Chondrocyte (in vitro differentiated cells): ENCODE results near the gene MBLAC2. TPM values are rescaled to one million over a fixed set of nuclear protein-coding genes. Genes with fewer than 3 reads are reported as not detected.
A peak's percentile ranks its signal among the peaks of the same experiment; 100 is the strongest.

Source experiments
- DNase-seq: peaks from one replicate; pipeline ENCODE4 v3.0.0; 2021; ENCODE audit warnings: mixed read lengths, low spot score
- H3K27ac Mint-ChIP-seq: one replicate; pipeline ENCODE4 v1.8.0; 2021; ENCODE audit warnings: mild to moderate bottlenecking, moderate library complexity, mixed read lengths; ENCODE audit not compliant: unreplicated experiment
- H3K27me3 Mint-ChIP-seq: 2 replicates; pipeline ENCODE4 v1.8.0; 2021; ENCODE audit warnings: low read depth, mixed read lengths
- H3K36me3 Mint-ChIP-seq: 2 replicates; pipeline ENCODE4 v1.8.0; 2021; ENCODE audit warnings: low read depth, mixed read lengths
- H3K4me1 Mint-ChIP-seq: 2 replicates; pipeline ENCODE4 v1.8.0; 2021; ENCODE audit warnings: low read depth, mild to moderate bottlenecking, mixed read lengths
- H3K4me3 Mint-ChIP-seq: one replicate; pipeline ENCODE4 v1.8.0; 2021; ENCODE audit warnings: mild to moderate bottlenecking, moderate library complexity, mixed read lengths; ENCODE audit not compliant: unreplicated experiment
- H3K9me3 Mint-ChIP-seq: 2 replicates; pipeline ENCODE4 v1.8.0; 2021; ENCODE audit warnings: low read depth, mixed read lengths
- total RNA-seq: library from RNA; stranded (reverse); gene quantifications from 3 replicates; pipeline ENCODE4 v1.2.1, GENCODE V29; 2021
- TF ChIP-seq, protein P1 (sequence below): fragments of 200-600 bp; sonication (generic); IDR thresholded peaks from 2 replicates; pipeline ENCODE4 v1.5.0; 2021; ENCODE audit warnings: antibody characterized with exemption, mild to moderate bottlenecking, moderate library complexity

Gene MBLAC2
- total RNA-seq, 1 donor from 2014 or later: 6.6 TPM

DNA sequence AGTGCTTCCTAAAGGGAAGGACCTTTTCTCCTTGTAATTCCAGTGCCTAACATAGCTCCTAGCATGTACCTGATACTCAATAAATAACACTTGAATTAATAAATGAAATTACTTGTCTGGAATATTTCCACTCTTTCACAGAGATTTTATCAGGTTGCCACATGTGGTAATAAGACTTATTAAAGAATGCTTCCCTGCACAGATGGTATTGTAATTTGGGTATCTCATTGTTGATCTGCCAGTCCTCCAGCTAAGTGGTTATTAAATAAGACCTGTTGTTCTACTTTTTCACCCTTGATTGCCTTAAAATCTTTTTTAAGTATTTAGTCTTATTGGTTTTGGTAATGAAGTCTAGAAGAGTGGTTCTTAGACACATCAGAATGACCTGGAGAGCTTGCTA is 36.9 kb downstream of the MBLAC2 start:
- no peak for DNase-seq
- TF ChIP-seq, protein P1, sequence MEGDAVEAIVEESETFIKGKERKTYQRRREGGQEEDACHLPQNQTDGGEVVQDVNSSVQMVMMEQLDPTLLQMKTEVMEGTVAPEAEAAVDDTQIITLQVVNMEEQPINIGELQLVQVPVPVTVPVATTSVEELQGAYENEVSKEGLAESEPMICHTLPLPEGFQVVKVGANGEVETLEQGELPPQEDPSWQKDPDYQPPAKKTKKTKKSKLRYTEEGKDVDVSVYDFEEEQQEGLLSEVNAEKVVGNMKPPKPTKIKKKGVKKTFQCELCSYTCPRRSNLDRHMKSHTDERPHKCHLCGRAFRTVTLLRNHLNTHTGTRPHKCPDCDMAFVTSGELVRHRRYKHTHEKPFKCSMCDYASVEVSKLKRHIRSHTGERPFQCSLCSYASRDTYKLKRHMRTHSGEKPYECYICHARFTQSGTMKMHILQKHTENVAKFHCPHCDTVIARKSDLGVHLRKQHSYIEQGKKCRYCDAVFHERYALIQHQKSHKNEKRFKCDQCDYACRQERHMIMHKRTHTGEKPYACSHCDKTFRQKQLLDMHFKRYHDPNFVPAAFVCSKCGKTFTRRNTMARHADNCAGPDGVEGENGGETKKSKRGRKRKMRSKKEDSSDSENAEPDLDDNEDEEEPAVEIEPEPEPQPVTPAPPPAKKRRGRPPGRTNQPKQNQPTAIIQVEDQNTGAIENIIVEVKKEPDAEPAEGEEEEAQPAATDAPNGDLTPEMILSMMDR: no peak
- peaks cover 12% of the 10 kb centered on the region for H3K4me1 Mint-ChIP-seq

DNA sequence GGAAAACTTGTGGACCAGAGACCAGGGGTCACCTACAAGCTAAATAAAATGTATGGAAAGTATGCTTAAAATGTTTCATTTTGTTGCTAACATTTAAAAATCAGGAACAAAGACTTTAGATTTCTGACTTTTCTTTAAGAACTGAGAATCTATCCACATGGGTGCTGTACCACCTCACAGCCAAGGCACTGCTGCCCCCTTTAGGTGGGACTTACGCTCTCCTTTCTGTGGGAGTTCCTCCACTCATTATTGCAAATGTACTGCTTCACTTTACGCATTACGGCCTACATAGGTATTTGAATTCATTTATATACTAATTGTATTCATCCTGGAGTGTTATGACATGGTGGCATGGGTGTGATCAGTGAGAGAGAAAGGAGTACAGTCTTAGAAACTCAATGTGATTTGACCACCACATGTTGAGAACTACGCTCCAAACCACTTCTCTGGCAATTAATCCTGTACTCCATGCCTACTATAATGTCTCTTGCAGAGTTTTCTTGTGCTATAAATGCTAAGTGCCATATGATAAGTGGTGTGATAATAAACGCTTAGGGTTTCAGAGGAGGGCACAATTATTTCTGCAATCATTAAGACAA is 40.4 kb downstream of the MBLAC2 start:
- TF ChIP-seq, protein P1: peak; percentile 82
- Mint-ChIP-seq H3K4me1 (no peaks in the 10 kb centered on the region), H3K4me3 (no peak overlapping the region), H3K36me3 (no peaks in the 10 kb centered on the region), H3K27ac (no peak overlapping the region), H3K9me3 (no peaks in the 10 kb centered on the region), H3K27me3 (peaks cover 13% of the 10 kb centered on the region)
- no peak for DNase-seq

More for the DNA sequence above, 36.9 kb downstream of the MBLAC2 start:
- H3K4me3 Mint-ChIP-seq: no peak overlapping the region
- peaks cover 13% of the 10 kb centered on the region for H3K27me3 Mint-ChIP-seq
- no peak overlapping the region for H3K27ac Mint-ChIP-seq
- no peaks in the 10 kb centered on the region for H3K9me3 Mint-ChIP-seq
- H3K36me3 Mint-ChIP-seq: no peaks in the 10 kb centered on the region

DNA sequence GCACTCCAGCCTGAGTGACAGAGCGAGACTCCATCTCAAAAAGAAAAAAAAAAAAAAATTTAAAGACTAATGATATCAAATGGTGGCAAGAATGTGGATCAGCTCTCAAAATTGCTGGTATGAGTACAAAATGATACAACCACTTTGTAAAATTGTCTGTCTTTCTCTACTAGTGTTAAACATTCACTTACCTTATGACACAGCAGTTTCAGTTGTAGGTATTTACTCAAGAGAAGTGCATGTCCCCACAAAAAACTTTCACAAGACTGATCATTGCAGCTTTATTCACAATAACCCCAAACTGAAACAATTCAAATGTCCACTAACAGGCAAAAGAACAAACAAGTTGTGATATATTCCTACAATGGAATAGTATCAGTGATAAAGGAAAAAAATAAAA is 50.3 kb downstream of the MBLAC2 start:
- Mint-ChIP-seq H3K27ac (no peak overlapping the region), H3K9me3 (no peaks in the 10 kb centered on the region), H3K4me3 (no peak overlapping the region), H3K27me3 (no peaks in the 10 kb centered on the region), H3K36me3 (no peaks in the 10 kb centered on the region), H3K4me1 (no peaks in the 10 kb centered on the region)
- TF ChIP-seq, protein P1: no peak
- no peak for DNase-seq

DNA sequence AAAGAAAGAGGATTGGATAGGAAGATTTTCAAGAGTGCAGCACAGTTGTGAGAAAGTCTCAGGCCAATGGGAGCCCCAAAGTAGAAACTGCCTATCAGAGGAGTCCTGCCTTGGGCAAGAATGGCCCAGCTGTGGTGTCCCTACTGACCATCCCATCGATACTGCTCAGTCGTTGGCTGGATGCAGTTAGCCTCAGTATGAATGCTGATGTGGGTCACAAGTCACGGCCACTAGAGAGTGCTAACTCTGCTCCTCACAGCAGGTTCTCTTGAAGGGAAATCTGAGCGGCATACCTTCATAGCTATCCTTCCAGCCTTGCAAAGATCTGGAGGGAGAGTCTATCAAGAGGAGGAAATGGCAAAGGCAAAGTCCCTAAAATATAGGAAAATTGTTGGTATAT is 53.4 kb downstream of the MBLAC2 start:
- DNase-seq: no peak

DNA sequence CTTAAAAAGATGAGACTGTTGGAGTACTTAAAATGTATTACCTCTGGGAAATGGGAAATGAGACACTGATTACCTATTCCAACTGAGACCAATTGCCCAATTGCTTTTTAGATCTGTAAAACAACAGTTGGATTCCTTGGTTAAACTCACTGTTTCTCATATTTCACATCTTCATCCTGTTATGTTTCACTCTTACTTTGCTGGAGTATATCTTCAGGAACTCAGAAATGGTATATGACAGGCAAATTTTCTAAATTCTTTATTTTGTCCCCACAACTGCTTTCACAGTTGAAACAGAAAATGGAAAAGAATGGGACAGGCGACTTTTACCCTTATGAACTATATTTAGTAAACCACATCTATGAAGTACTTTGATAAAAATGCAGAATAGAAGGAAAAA is 56.4 kb downstream of the MBLAC2 start:
- TF ChIP-seq, protein P1: no peak
- Mint-ChIP-seq H3K36me3 (no peaks in the 10 kb centered on the region), H3K9me3 (no peaks in the 10 kb centered on the region), H3K4me1 (peaks cover 12% of the 10 kb centered on the region), H3K27ac (peak overlapping the region; percentile 3), H3K4me3 (no peak overlapping the region), H3K27me3 (no peaks in the 10 kb centered on the region)
- DNase-seq: no peak

More for the DNA sequence above, 53.4 kb downstream of the MBLAC2 start:
- no peaks in the 10 kb centered on the region for H3K9me3 Mint-ChIP-seq
- peaks cover 12% of the 10 kb centered on the region for H3K4me1 Mint-ChIP-seq
- H3K4me3 Mint-ChIP-seq: no peak overlapping the region
- H3K27ac Mint-ChIP-seq: no peak overlapping the region
- no peaks in the 10 kb centered on the region for H3K27me3 Mint-ChIP-seq
- TF ChIP-seq, protein P1: peak; percentile 36
- H3K36me3 Mint-ChIP-seq: no peaks in the 10 kb centered on the region
